GM19463 (cell line): ENCODE measurements around the gene NOP16.

Experiments
- ATAC-seq: cut with Tn5 transposase; IDR thresholded peaks from one replicate; pipeline ENCODE4 v1.9.1; 2021; ENCODE audit warnings: mild to moderate bottlenecking, moderate library complexity; ENCODE audit not compliant: unreplicated experiment

NOP16 gene

GRCh38 chr5:176388003-176388443 is 375 bp downstream of the NOP16 start:
- no peak for ATAC-seq

DNA sequence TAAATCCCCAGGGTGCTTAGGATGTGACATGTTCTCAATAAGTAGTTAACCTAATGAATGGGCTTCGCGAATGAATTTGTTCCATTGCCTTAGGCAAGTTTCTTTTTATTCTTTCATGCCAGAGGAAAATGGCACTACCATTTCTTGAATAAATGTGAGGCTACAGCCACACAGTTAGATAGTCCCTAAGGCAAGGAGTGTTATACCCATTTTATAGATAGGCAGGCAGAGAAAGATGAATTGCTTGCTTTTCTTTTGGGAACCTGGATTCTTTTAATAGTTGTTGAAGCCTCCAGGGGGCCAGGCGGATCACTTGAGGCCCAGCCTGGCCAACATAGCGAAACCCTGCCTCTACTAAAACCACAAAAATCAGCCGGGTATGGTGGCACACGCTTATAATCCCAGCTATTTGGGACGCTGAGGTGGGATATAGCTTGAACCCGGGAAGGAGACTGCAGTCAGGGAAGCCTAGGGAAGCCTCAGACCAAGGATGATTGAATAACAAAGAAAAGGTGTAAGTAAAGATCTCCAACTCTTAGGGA is 943 bp downstream of the NOP16 start:
- ATAC-seq, result no peak

GRCh38 chr5:176386491-176386890 is 1.9 kb downstream of the NOP16 start:
- no peak for ATAC-seq

DNA sequence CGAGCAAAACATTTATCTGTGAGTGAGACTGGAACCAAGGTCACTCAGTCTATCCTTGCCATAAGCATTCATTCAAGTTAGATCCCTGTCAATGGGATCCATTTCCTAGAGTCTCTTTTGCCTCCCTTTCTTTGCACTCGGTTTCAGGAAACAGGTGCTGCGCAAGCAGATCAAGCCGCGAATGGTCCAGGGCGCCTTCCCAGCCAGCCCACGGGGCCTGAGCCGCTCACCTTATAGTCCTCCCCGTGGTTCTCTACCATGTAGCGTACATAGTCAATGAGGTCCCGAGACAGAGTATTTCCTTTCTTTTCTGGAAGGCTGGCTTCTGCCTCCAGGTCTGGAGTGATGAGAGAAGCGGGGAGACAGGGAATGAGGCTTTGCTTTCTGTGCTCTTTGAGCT is 3.4 kb downstream of the NOP16 start:
- ATAC-seq, result no peak

- no peak for ATAC-seq
These were observed 4.0 kb downstream of the NOP16 start for GRCh38 chr5:176384366-176384930.

- no peak for ATAC-seq
These were observed 4.4 kb downstream of the NOP16 start for GRCh38 chr5:176383961-176384360.

- no peak for ATAC-seq
These were observed 5.0 kb downstream of the NOP16 start for GRCh38 chr5:176383248-176383905.

DNA sequence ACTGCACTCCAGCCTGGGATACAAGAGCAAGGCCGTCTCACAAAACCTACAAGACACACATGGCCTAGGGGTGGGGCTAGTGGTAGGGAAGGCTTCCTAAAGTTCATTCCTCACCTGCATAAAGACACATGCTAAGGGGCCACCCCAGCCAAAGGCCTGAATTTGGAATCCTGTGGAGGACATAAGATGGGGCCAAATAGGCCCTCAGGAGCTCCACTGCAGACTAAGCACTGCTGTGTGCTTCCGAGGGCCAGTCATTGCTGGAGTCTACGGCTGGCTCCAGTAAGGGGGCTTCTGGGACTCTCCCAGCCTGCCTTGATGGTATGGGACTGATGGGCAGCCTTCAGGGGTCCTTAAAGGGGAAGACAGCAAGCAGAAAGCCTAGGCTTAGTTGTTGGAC is 5.7 kb downstream of the NOP16 start:
- ATAC-seq, result no peak

DNA sequence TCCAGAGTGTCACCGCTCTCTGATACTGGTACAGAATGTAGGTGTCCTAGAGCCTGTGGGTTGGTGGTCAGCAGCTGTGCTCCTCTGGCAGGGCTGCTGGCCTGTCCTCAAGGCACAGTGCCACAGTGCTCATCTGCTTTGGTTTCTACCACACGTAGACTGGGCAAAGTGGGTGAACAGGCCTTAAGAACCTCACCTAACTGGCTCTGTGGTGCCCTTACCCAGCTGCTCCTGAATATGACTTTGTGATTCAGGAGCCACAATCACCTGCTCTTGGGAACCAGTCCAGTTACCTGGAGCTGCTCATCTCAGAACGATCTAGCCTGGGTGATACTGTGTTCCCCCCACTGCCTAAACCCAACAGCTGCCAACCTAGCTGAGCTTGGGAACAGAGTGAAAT is 6.4 kb downstream of the NOP16 start:
- ATAC-seq, result no peak

DNA sequence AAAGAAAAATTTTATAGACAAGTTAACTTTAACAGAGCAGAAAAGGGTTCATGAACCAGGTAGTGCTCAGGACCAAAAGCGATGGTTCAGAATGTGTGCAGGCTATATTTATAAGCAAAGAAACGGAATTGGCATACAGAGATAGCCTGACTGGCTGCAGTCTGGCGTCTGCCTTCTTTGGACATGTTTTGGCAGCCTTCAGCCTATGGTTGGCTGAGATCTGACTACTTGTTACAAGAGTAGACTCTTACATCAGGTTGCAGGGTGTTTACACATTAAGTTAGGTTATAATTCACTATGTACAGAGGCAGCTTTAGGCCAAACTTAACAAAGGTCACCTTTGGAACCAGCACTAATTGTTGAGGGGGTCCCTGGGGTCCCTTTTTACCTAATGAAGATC is 7.0 kb downstream of the NOP16 start:
- no peak for ATAC-seq

DNA sequence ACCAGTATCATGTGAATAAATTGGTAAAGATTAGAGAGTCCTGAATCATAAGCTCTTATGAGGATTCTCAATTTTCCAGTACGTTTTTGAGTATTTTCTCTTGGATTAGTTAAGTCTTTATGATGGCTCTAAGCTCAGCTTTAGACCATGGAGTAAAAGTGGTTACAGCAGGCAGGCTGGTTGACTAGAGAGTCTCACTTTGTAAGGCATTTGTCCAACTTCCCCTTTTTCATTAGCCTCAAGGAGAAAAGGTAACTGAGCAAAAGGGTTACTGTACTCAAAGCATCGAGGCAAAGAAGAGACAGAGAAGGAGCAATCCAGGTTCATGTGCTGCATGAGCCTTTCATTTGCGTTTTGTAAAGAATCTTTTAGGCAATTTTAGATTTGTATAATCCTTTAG is 8.5 kb downstream of the NOP16 start:
- no peak for ATAC-seq

DNA sequence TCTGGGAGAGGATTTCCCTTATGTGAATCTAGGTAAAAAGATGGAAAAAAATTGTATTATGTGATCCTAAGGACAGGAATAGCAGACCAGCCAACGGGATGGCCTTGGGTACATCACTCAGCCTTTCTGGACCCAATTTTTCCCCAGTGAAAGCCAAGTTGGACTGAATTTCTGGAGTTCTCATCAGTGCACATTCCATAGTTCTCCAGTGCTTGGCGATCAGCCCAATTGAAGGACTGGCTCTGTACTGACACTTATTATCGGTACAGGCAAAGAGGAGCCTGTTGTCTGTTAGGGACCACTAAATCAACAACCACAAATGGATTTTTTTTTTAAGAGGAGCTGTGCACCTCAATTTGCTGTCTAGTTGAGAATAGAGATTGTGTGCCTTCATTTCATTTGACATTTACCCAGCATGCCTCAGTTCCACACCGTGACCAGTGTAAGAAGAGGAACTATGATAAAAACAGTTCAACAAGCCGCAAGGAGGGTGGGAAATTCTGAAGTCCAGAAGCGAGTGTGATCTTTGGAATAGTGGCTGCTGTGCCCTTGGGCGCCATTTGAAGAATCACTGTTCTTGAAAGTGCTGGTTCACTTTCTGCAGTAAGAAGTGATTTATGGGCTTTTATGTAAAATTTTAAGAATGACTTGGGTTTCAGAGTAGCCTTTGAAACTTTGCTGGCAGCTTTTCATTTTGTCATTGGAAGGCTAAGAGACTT is 15.1 kb downstream of the NOP16 start:
- ATAC-seq, result no peak

DNA sequence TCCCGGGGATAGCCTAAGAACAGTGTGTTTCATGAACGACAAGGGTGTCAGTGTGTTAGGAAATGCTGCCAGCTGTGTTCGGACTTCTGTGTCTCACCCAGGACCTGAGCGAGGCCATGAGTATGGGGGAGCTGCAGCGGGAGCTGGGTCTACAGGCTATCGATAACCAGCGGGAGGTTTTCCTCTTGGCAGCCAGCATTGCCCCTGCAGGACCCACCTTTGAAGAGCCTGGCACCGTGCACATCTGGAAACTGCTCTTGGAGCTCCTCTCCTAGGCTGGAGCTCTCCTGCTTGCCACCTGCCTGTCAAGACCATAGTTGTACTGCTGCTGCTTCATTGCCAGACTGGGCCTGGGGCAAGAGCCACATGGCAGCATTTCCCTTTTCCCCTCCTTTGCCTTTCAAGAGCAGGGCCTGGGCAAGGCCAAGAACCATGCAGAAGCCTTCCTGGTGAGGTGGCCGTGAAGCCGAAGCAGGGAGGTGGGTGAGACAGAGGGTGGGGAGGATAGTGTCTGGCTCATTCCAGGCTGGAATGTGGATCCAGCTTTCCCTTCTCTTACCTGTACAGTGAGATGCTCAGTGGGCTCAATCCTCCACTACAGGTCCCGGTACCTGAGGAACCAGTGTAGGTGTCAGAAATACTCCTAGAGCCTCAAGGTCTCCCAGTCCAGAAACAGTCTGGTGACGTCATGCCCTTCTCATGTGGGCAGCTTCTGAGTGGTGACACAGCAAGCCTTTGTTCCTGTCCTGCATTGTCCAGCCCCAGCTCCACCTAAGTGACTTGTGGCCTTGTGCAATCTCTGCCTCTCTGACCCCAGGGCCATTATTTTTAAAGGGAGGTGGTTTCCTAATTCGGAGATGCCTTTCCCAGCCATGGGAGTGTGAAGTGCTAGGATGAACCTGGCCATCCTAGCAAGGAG is 16.5 kb downstream of the NOP16 start:
- ATAC-seq, result no peak

DNA sequence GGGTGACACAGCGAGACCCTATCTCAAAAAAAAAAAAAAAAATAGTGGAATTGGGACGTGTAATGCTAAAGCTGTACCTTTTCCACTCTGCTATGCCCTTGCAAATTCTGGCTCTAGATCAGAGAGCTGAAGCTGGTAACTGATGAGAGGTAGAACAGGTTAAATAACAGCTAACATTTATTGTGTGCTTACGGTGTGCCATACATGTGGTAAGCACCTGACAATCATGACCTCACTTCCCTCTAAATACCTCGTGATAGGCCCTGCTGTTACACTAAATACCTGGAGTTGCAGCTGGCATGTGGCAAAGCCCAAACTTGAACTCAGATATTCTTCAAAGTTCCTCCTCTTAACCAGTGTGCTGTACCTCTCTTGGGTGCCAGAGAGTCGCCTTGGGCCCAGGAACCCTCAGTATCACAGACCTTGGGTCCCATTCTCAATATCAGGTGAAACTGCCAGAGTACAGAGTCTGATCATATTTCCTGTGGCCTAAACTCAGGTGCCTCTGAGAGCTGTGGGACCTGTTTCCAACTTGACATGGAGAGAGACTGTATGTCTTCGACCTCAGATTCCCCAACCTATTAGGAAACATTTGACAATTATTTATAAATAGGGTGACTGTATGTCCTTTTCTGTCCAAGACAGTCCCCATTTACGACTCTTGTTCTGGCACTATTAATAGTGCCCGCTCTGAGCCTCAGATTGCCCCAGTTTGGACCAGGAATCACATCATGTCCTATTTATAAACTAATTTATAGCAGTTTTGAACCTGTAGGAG is 18.3 kb downstream of the NOP16 start:
- no peak for ATAC-seq

- ATAC-seq, result no peak
These were observed 19.7 kb downstream of the NOP16 start for GRCh38 chr5:176368726-176369125.

- ATAC-seq, result no peak
These were observed 22.0 kb downstream of the NOP16 start for GRCh38 chr5:176366232-176366894.

DNA sequence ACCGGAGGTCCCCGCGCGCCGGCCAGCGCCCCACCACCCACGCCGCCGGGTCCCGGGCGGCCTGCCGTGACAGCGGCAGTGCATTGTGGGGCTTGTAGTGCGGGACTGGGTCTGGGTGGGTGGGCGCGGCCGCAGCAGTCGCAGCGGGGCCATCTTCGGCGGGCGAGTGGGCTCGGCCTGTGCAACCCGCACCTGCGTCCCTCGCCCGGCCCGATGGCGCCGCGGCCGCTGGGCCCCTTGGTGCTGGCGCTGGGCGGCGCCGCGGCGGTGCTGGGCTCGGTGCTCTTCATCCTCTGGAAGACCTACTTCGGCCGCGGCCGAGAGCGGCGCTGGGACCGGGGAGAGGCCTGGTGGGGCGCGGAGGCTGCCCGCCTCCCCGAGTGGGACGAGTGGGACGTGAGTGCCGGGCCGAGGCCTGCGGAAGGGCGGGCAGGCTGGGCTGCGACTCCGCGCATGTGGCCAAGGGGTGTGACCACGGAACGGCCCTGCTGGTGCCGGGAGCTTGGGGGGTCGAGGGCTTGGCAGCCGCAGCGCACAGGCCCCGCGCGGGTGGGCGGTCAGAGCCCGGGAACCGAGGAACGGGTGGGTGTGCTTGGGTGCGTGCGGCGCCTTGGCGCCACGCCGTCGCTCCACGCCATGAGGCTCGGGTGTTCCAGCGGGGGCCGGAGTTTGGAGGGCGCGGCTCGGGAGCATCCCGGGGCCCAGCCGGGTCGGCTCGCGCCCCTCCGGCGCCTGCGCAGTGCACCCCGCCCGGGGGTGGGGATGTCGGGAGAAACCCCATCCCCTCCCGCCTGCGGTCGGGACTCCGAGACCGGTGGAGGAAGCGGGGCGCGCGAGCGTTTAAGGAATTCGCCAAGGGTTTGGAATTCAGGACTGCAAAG is 22.8 kb downstream of the NOP16 start, which contains the start of gene ARL10:
Gene ARL10 (plus strand): TSS at position 137 of the 881 bp plus-strand sequence. CDS start 77 bp downstream, at position 214.
- peak; percentile 44 for ATAC-seq

- ATAC-seq, result no peak
These were observed 23.5 kb downstream of the NOP16 start for GRCh38 chr5:176364765-176365350.
